Right lobe of liver (tissue), 4 donors: Measurements from ENCODE around the gene GPR158.

Experiments
- POLR2A ChIP-seq: fragments of 450-650 bp; IDR thresholded peaks from one replicate; pipeline ENCODE4 v1.6.1; 2017; ENCODE audit warnings: antibody characterized with exemption, mild to moderate bottlenecking
- TF ChIP-seq, protein P1 (sequence below), 4 donors: fragments of 200-600 bp in 3 of 4; fragments of 450-650 bp in 1 of 4; IDR thresholded peaks; one replicate each; pipeline versions ENCODE4 v1.5.1 to v1.8.0; 2016 to 2022; ENCODE audit warnings: antibody characterized with exemption in 4 of 4, mild to moderate bottlenecking in 2 of 4
- donor health status: DM: no; HTN: no; CAD: no.
- donor health status: DM: no; HTN: no; CAD: no.
- donor health status: DM: no; HTN: yes; CAD: no.

GRCh38 chr10:25296324-25296723 lies 121.5 kb downstream of the GPR158 start:
- TF ChIP-seq, protein P1, sequence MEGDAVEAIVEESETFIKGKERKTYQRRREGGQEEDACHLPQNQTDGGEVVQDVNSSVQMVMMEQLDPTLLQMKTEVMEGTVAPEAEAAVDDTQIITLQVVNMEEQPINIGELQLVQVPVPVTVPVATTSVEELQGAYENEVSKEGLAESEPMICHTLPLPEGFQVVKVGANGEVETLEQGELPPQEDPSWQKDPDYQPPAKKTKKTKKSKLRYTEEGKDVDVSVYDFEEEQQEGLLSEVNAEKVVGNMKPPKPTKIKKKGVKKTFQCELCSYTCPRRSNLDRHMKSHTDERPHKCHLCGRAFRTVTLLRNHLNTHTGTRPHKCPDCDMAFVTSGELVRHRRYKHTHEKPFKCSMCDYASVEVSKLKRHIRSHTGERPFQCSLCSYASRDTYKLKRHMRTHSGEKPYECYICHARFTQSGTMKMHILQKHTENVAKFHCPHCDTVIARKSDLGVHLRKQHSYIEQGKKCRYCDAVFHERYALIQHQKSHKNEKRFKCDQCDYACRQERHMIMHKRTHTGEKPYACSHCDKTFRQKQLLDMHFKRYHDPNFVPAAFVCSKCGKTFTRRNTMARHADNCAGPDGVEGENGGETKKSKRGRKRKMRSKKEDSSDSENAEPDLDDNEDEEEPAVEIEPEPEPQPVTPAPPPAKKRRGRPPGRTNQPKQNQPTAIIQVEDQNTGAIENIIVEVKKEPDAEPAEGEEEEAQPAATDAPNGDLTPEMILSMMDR (IDR thresholded peaks at IDR 0.05): no peak
- no peak for TF ChIP-seq POLR2A
